PC-9 (cell line): ENCODE measurements around the gene OSBPL6.

Experiments used
- CTCF ChIP-seq: fragments of 200-600 bp; sonication (generic); conservative IDR thresholded peaks from 2 replicates; pipeline ENCODE4 v1.6.1; 2017; ENCODE audit warnings: mixed run types, antibody characterized with exemption, mild to moderate bottlenecking, moderate library complexity
- EZH2 ChIP-seq: fragments of 200-600 bp; sonication (generic); IDR thresholded peaks from 2 replicates; pipeline ENCODE4 v1.8.0; 2017; ENCODE audit warnings: antibody characterized with exemption, low read depth

- no peak for TF ChIP-seq CTCF
- TF ChIP-seq EZH2: no peak
Measured at GRCh38 chr2:178383718-178384117, 189.4 kb downstream of the OSBPL6 start.
